Measurements from ENCODE around the gene ATAD1.

ATAD1 gene

GRCh38 chr10:87705339-87705738 is 112.7 kb downstream of the ATAD1 start:
- Histone ChIP-seq H2AFZ (ENCODE audit: low read length) (no peak overlapping the region), H3K79me2 (ENCODE audit: insufficient read depth, low read length) (no peaks in the 10 kb centered on the region), H3K4me1 (ENCODE audit: insufficient read depth, low read length, severe bottlenecking) (no peaks in the 10 kb centered on the region), H3K9ac (ENCODE audit: low read length) (no peak overlapping the region), H3K9me2 (ENCODE audit: low read depth, low read length) (no peaks in the 10 kb centered on the region), H3K27me3 (ENCODE audit: insufficient read depth, low read length) (no peaks in the 10 kb centered on the region), H4K20me1 (ENCODE audit: insufficient read depth, low read length) (no peaks in the 10 kb centered on the region), H3F3A (ENCODE audit: insufficient read depth, low read length) (no peaks in the 10 kb centered on the region), H3K27ac (ENCODE audit: low read depth, low read length, poor library complexity, severe bottlenecking) (no peak overlapping the region), H3K4me3 (ENCODE audit: low read depth, low read length, poor library complexity, severe bottlenecking) (no peak overlapping the region), H3K4me2 (ENCODE audit: low read length) (no peak overlapping the region), H3K36me3 (ENCODE audit: insufficient read depth, low read length) (no peaks in the 10 kb centered on the region), H3K9me3 (ENCODE audit: low read length) (no peaks in the 10 kb centered on the region)
- no peak for TF ChIP-seq CTCF (IDR thresholded peaks at IDR 0.05; ENCODE audit: low read length)
- TF ChIP-seq EZH2 (IDR thresholded peaks at IDR 0.05; ENCODE audit: borderline replicate concordance, low read length) = no peak

DNA sequence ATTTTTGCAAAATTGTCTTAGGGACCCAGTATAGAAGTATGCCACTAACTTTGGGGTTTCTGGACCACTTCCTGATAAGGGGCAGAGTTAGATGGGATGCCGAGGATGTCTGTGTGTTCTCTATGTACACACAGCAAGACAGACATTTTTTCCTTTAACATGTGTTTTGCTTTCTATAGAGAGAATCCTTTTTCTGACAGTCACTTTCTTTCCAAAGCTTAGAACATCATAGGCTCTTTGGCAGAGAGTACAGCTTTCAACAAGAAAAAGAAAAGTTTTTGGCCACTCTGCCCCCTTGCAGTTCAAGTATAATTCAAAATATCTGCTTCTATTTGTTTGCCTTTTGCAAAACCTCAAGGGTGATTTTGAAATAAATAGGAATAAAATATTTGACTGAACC is 114.3 kb downstream of the ATAD1 start:
- TF ChIP-seq EZH2 (IDR thresholded peaks at IDR 0.05; ENCODE audit: borderline replicate concordance, low read length) = no peak
- no peak for TF ChIP-seq CTCF (IDR thresholded peaks at IDR 0.05; ENCODE audit: low read length)
- H3F3A ChIP-seq (ENCODE audit: insufficient read depth, low read length) = no peaks in the 10 kb centered on the region

GRCh38 chr10:87702973-87703294 is 115.1 kb downstream of the ATAD1 start:
- no peaks in the 10 kb centered on the region for H3K4me1 ChIP-seq (ENCODE audit: insufficient read depth, low read length, severe bottlenecking)

More for the DNA sequence above, 114.3 kb downstream of the ATAD1 start:
- no peak overlapping the region for H3K9ac ChIP-seq (ENCODE audit: low read length)
- H3K4me1 ChIP-seq (ENCODE audit: insufficient read depth, low read length, severe bottlenecking) = no peaks in the 10 kb centered on the region
- no peaks in the 10 kb centered on the region for H3K27me3 ChIP-seq (ENCODE audit: insufficient read depth, low read length)
- H3K36me3 ChIP-seq (ENCODE audit: insufficient read depth, low read length) = no peaks in the 10 kb centered on the region
- H3K4me2 ChIP-seq (ENCODE audit: low read length) = no peak overlapping the region
- no peaks in the 10 kb centered on the region for H3K9me3 ChIP-seq (ENCODE audit: low read length)
- no peak overlapping the region for H2AFZ ChIP-seq (ENCODE audit: low read length)
- no peaks in the 10 kb centered on the region for H3K9me2 ChIP-seq (ENCODE audit: low read depth, low read length)
- H3K79me2 ChIP-seq (ENCODE audit: insufficient read depth, low read length) = no peaks in the 10 kb centered on the region
- H4K20me1 ChIP-seq (ENCODE audit: insufficient read depth, low read length) = no peaks in the 10 kb centered on the region
- H3K4me3 ChIP-seq (ENCODE audit: low read depth, low read length, poor library complexity, severe bottlenecking) = no peak overlapping the region
- H3K27ac ChIP-seq (ENCODE audit: low read depth, low read length, poor library complexity, severe bottlenecking) = no peak overlapping the region

More at GRCh38 chr10:87702973-87703294, 115.1 kb downstream of the ATAD1 start:
- H3F3A ChIP-seq (ENCODE audit: insufficient read depth, low read length) = no peaks in the 10 kb centered on the region
- H3K9ac ChIP-seq (ENCODE audit: low read length) = no peak overlapping the region
- H3K27me3 ChIP-seq (ENCODE audit: insufficient read depth, low read length) = no peaks in the 10 kb centered on the region
- no peaks in the 10 kb centered on the region for H3K9me2 ChIP-seq (ENCODE audit: low read depth, low read length)
- no peak overlapping the region for H3K4me3 ChIP-seq (ENCODE audit: low read depth, low read length, poor library complexity, severe bottlenecking)
- no peaks in the 10 kb centered on the region for H3K36me3 ChIP-seq (ENCODE audit: insufficient read depth, low read length)
- H3K9me3 ChIP-seq (ENCODE audit: low read length) = no peaks in the 10 kb centered on the region
- H3K27ac ChIP-seq (ENCODE audit: low read depth, low read length, poor library complexity, severe bottlenecking) = no peak overlapping the region
- H3K4me2 ChIP-seq (ENCODE audit: low read length) = no peak overlapping the region
- H2AFZ ChIP-seq (ENCODE audit: low read length) = no peak overlapping the region
- H3K79me2 ChIP-seq (ENCODE audit: insufficient read depth, low read length) = no peaks in the 10 kb centered on the region
- TF ChIP-seq EZH2 (IDR thresholded peaks at IDR 0.05; ENCODE audit: borderline replicate concordance, low read length) (no peak), CTCF (IDR thresholded peaks at IDR 0.05; ENCODE audit: low read length) (no peak)
- H4K20me1 ChIP-seq (ENCODE audit: insufficient read depth, low read length) = no peaks in the 10 kb centered on the region

All from OCI-LY1 (cell line).